ENCODE data around the gene SNAPC2.
A peak's percentile ranks its signal among the peaks of the same experiment; 100 is the strongest.

Gene SNAPC2

GRCh38 chr19:7924241-7924640 is 4.1 kb downstream of the SNAPC2 start:
- H3K9me3 ChIP-seq (ENCODE audit: low read length) = no peaks in the 10 kb centered on the region
- H4K20me1 ChIP-seq (ENCODE audit: insufficient read depth, low read length) = no peaks in the 10 kb centered on the region
- peaks cover 14% of the 10 kb centered on the region for H3K36me3 ChIP-seq (ENCODE audit: insufficient read depth, low read length)
- no peaks in the 10 kb centered on the region for H3F3A ChIP-seq (ENCODE audit: insufficient read depth, low read length)
- TF ChIP-seq CTCF (IDR thresholded peaks at IDR 0.05; ENCODE audit: low read length) (no peak), EZH2 (IDR thresholded peaks at IDR 0.05; ENCODE audit: borderline replicate concordance, low read length) (no peak)
- no peak overlapping the region for H3K9ac ChIP-seq (ENCODE audit: low read length)
- no peaks in the 10 kb centered on the region for H3K9me2 ChIP-seq (ENCODE audit: low read depth, low read length)
- H3K27ac ChIP-seq (ENCODE audit: low read depth, low read length, poor library complexity, severe bottlenecking) = no peak overlapping the region
- H3K27me3 ChIP-seq (ENCODE audit: insufficient read depth, low read length) = no peaks in the 10 kb centered on the region; the same call in 1 of the 2 replicates
- H3K79me2 ChIP-seq (ENCODE audit: insufficient read depth, low read length) = no peaks in the 10 kb centered on the region
- H3K4me3 ChIP-seq (ENCODE audit: low read depth, low read length, poor library complexity, severe bottlenecking) = no peak overlapping the region
- H3K4me2 ChIP-seq (ENCODE audit: low read length) = no peak overlapping the region
- no peak overlapping the region for H2AFZ ChIP-seq (ENCODE audit: low read length)
- H3K4me1 ChIP-seq (ENCODE audit: insufficient read depth, low read length, severe bottlenecking) = peaks cover 27% of the 10 kb centered on the region

GRCh38 chr19:7924651-7925170 is 4.6 kb downstream of the SNAPC2 start:
- Histone ChIP-seq H3K27me3 (ENCODE audit: insufficient read depth, low read length) (no peaks in the 10 kb centered on the region; the same call in 1 of the 2 replicates), H3K27ac (ENCODE audit: low read depth, low read length, poor library complexity, severe bottlenecking) (no peak overlapping the region), H3K4me1 (ENCODE audit: insufficient read depth, low read length, severe bottlenecking) (peaks cover 22% of the 10 kb centered on the region), H3K4me3 (ENCODE audit: low read depth, low read length, poor library complexity, severe bottlenecking) (no peak overlapping the region), H2AFZ (ENCODE audit: low read length) (no peak overlapping the region), H3F3A (ENCODE audit: insufficient read depth, low read length) (no peaks in the 10 kb centered on the region), H3K9me2 (ENCODE audit: low read depth, low read length) (no peaks in the 10 kb centered on the region), H3K36me3 (ENCODE audit: insufficient read depth, low read length) (peaks cover 17% of the 10 kb centered on the region), H3K4me2 (ENCODE audit: low read length) (peak overlapping the region; percentile 77), H3K9me3 (ENCODE audit: low read length) (no peaks in the 10 kb centered on the region), H3K9ac (ENCODE audit: low read length) (no peak overlapping the region), H4K20me1 (ENCODE audit: insufficient read depth, low read length) (no peaks in the 10 kb centered on the region), H3K79me2 (ENCODE audit: insufficient read depth, low read length) (no peaks in the 10 kb centered on the region)
- TF ChIP-seq CTCF (IDR thresholded peaks at IDR 0.05; ENCODE audit: low read length) (no peak), EZH2 (IDR thresholded peaks at IDR 0.05; ENCODE audit: borderline replicate concordance, low read length) (no peak)

- peak overlapping the region; percentile 77 for H3K4me2 ChIP-seq (ENCODE audit: low read length)
- TF ChIP-seq CTCF (IDR thresholded peaks at IDR 0.05; ENCODE audit: low read length) = peak; percentile 87
- no peak for TF ChIP-seq EZH2 (IDR thresholded peaks at IDR 0.05; ENCODE audit: borderline replicate concordance, low read length)
- peaks cover 20% of the 10 kb centered on the region for H3K4me1 ChIP-seq (ENCODE audit: insufficient read depth, low read length, severe bottlenecking)
- H3F3A ChIP-seq (ENCODE audit: insufficient read depth, low read length) = no peaks in the 10 kb centered on the region
- H3K79me2 ChIP-seq (ENCODE audit: insufficient read depth, low read length) = no peaks in the 10 kb centered on the region
- no peaks in the 10 kb centered on the region for H4K20me1 ChIP-seq (ENCODE audit: insufficient read depth, low read length)
- no peaks in the 10 kb centered on the region; the same call in 1 of the 2 replicates for H3K27me3 ChIP-seq (ENCODE audit: insufficient read depth, low read length)
- H3K4me3 ChIP-seq (ENCODE audit: low read depth, low read length, poor library complexity, severe bottlenecking) = peak overlapping the region; percentile 58
- H3K36me3 ChIP-seq (ENCODE audit: insufficient read depth, low read length) = peaks cover 17% of the 10 kb centered on the region
- peak overlapping the region; percentile 43; the same call in 1 of the 2 replicates for H3K9ac ChIP-seq (ENCODE audit: low read length)
- no peak overlapping the region for H2AFZ ChIP-seq (ENCODE audit: low read length)
- H3K9me3 ChIP-seq (ENCODE audit: low read length) = no peaks in the 10 kb centered on the region
- no peaks in the 10 kb centered on the region for H3K9me2 ChIP-seq (ENCODE audit: low read depth, low read length)
- no peak overlapping the region for H3K27ac ChIP-seq (ENCODE audit: low read depth, low read length, poor library complexity, severe bottlenecking)
Measured at GRCh38 chr19:7925171-7925851, 5.2 kb downstream of the SNAPC2 start.
